HG03565 (cell line): ENCODE measurements around the gene BTG1.
"Not testable (repeated sequence)": the region's sequence is repeated elsewhere in the genome, so short reads cannot be mapped to it uniquely, and the experiment has no call there.

ENCODE experiments used
- ATAC-seq: cut with Tn5 transposase; IDR thresholded peaks from one replicate; pipeline ENCODE4 v1.9.1; 2021; ENCODE audit warnings: mild to moderate bottlenecking, moderate library complexity; ENCODE audit not compliant: unreplicated experiment

BTG1 gene

GRCh38 chr12:92151916-92152315, 6.3 kb upstream of the BTG1 start:
- ATAC-seq: no peak

- ATAC-seq: no peak
These were observed 3.9 kb upstream of the BTG1 start for GRCh38 chr12:92149563-92149962.

GRCh38 chr12:92147491-92147890, 1.8 kb upstream of the BTG1 start:
- no peak for ATAC-seq

- ATAC-seq: no peak
These were observed 1.0 kb upstream of the BTG1 start for GRCh38 chr12:92146497-92147224.

- ATAC-seq: peak; percentile 0
These were observed 240 bp downstream of the BTG1 start for GRCh38 chr12:92145481-92145730.

- ATAC-seq: no peak
These were observed 790 bp downstream of the BTG1 start for GRCh38 chr12:92144631-92145480.

- ATAC-seq: peak; percentile 17
These were observed 1.7 kb downstream of the BTG1 start for GRCh38 chr12:92143686-92144630.

- no peak for ATAC-seq
These were observed 2.4 kb downstream of the BTG1 start for GRCh38 chr12:92143258-92143657.

- ATAC-seq: no peak
These were observed 3.3 kb downstream of the BTG1 start for GRCh38 chr12:92142251-92142926.

- no peak for ATAC-seq
These were observed 4.0 kb downstream of the BTG1 start for GRCh38 chr12:92141591-92142121.

GRCh38 chr12:92140896-92141536, 4.6 kb downstream of the BTG1 start:
- ATAC-seq: no peak

GRCh38 chr12:92140156-92140555, 5.5 kb downstream of the BTG1 start:
- no peak for ATAC-seq

- ATAC-seq: no peak
These were observed 6.0 kb downstream of the BTG1 start for GRCh38 chr12:92139634-92140150.

- no peak for ATAC-seq
These were observed 7.0 kb downstream of the BTG1 start for GRCh38 chr12:92138626-92139025.

- ATAC-seq: no peak
These were observed 7.5 kb downstream of the BTG1 start for GRCh38 chr12:92138144-92138543.

GRCh38 chr12:92136965-92137721, 8.5 kb downstream of the BTG1 start:
- peak; percentile 17 for ATAC-seq

- ATAC-seq: no peak
These were observed 9.5 kb downstream of the BTG1 start for GRCh38 chr12:92136026-92136730.

GRCh38 chr12:92135541-92135940, 10.1 kb downstream of the BTG1 start:
- ATAC-seq: not testable (repeated sequence)
